Heart left ventricle (tissue), 16 donors: ENCODE data around the gene CD300LF. TPM values are rescaled to one million over a fixed set of nuclear protein-coding genes. Genes with fewer than 3 reads are reported as not detected.

Experiments
- ATAC-seq, 4 donors: fragments of 200-7000 bp; cut with Tn5 transposase; one replicate each; pipeline ENCODE4 v1.9.1; 2020 to 2022; ENCODE audit warnings: moderate library complexity in 4 of 4, mild to moderate bottlenecking in 3 of 4, moderate number of reproducible peaks in 1 of 4
- DNase-seq, 5 donors: peaks; one replicate each; pipeline ENCODE4 v3.0.0-alpha.2; 2020
- H3K27ac ChIP-seq, 12 donors: fragments of 200-600 bp; sonication (generic) in 4 of 12; one replicate each; pipeline versions ENCODE4 v1.5.0 to v1.8.0; 2016 to 2022; ENCODE audit warnings: mild to moderate bottlenecking in 2 of 12
- H3K27me3 ChIP-seq, 9 donors: fragments of 200-600 bp; sonication (generic) in 2 of 9; one replicate each; pipeline versions ENCODE4 v1.5.1 to v1.8.0; 2016 to 2022; ENCODE audit warnings: mild to moderate bottlenecking in 3 of 9
- H3K36me3 ChIP-seq, 9 donors: fragments of 200-600 bp; sonication (generic) in 2 of 9; one replicate each; pipeline versions ENCODE4 v1.5.0 to v1.8.0; 2018 to 2022; ENCODE audit warnings: mild to moderate bottlenecking in 2 of 9
- H3K4me1 ChIP-seq, 12 donors: fragments of 200-600 bp; sonication (generic) in 4 of 12; one replicate each; pipeline versions ENCODE4 v1.5.0 to v1.8.0; 2016 to 2022; ENCODE audit warnings: mild to moderate bottlenecking in 3 of 12
- H3K4me3 ChIP-seq, 12 donors: fragments of 200-600 bp; sonication (generic) in 4 of 12; one replicate each; pipeline versions ENCODE4 v1.5.0 to v1.8.0; 2017 to 2022; ENCODE audit warnings: mild to moderate bottlenecking in 9 of 12, moderate library complexity in 4 of 12
- H3K9me3 ChIP-seq, 12 donors: fragments of 200-600 bp; sonication (generic) in 4 of 12; one replicate each; pipeline versions ENCODE4 v1.5.0 to v1.8.0; 2016 to 2022; ENCODE audit warnings: mild to moderate bottlenecking in 1 of 12
- POLR2A ChIP-seq, 2 donors: fragments of 450-650 bp; IDR thresholded peaks; one replicate each; pipeline ENCODE4 v1.6.1; 2017; ENCODE audit warnings: antibody characterized with exemption in 2 of 2, mild to moderate bottlenecking in 2 of 2, moderate library complexity in 2 of 2
- WGBS, 4 donors: extraction: QIAGEN DNeasy Blood & Tissue Kit in 2 of 4; methylation state at CpG; one replicate each; pipeline versions ENCODE4 v1.1.5 to v1.1.7; 2013 to 2018; 5-methylcytosine and 5-hydroxymethylcytosine counted together
- intact Hi-C, 10 donors: fragments of 100-400 bp; cut with DNase I; formaldehyde crosslinking; loops; one replicate each; pipeline versions ENCODE4 v1.11.1 to v1.14.2; 2022
- polyA plus RNA-seq, 2 donors: library from polyadenylated mRNA; stranded (reverse); fragments of 200-250 nt; gene quantifications; one replicate each; pipeline ENCODE4 v1.2.3, GENCODE V29; 2013
- total RNA-seq, 9 donors: library from RNA; depleted of rRNA in 2 of 9; stranded (reverse); fragments of >200 nt in 2 of 9; fragmentation: NEBNext Ultra II Directional in 3 of 9; extraction: Animal tissue kit (Norgen Biotek cat#: 25700) in 3 of 9; gene quantifications; one replicate each; pipeline versions ENCODE4 v1.1.0 to v1.2.4, GENCODE V29; 2016 to 2023
- TF ChIP-seq, protein P1 (sequence below), 12 donors: fragments of 200-600 bp; sonication (generic) in 4 of 12; IDR thresholded peaks; one replicate each; pipeline versions ENCODE4 v1.5.0 to v1.8.0; 2018 to 2022; ENCODE audit warnings: antibody characterized with exemption in 12 of 12, mild to moderate bottlenecking in 5 of 12
- donor health status: ischemic (EF 13 %, LVEDD 7.1; RV severe dilation, severe dysfunction).
- donor health status: healthy with polysubstance abuse.
- donor health status: DM: no; HTN: yes; CAD: no.
- donor health status: DM: no; HTN: no; CAD: no.
- donor health status: ischemic (EF 25% LVEDD 6.9; RV normal size, moderate dysfunction).
- donor health status: ischemic (EF 25% LVEDD 5.7; RV mildly dilated, moderate dysfunction).
- donor health status: healthy.
- donor health status: DM: yes; HTN: yes; CAD: no.
- donor health status: ischemic (EF 35%, LVEDD 5.7; RV mildly dilated, moderate dysfunction).
- donor health status: nonischemic (EF 11% LVEDD 7.7; RV severe dilation, severe dysfunction).
- donor health status: DM: yes; HTN: yes; CAD: no.
- donor health status: PGD.
- donor health status: ischemic (EF 29% LVEDD 5.4; RV normal size, mild dysfunction).
- donor health status: nonischemic (EF 23%, LVEDD 6.1; RV moderate dilation, normal function).

CD300LF gene
- total and polyA plus RNA-seq, 11 donors, result 0.15 to 7.0 (median 0.42) TPM; not detected in 2

DNA sequence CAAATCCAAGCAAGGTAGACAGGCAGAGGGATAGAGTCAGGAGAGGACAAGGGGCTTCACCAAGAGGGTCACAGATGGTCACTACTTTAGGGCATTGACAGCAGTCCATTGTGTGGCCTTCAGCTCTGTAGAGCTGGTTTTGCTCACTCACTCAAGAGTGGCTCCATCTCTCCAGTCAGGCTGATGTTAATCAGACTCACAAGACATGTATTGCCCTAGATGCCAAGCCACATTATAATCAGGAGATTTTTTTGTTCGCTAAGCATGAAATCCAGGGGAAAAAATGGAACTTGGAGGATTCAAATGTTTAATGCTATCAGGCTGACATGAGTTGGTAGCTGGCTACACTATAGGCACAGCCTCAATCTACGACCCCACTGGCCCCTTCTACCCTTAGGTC, 32.5 kb downstream of the CD300LF start:
- TF ChIP-seq POLR2A (IDR thresholded peaks at IDR 0.05), result no peak
- TF ChIP-seq, protein P1, sequence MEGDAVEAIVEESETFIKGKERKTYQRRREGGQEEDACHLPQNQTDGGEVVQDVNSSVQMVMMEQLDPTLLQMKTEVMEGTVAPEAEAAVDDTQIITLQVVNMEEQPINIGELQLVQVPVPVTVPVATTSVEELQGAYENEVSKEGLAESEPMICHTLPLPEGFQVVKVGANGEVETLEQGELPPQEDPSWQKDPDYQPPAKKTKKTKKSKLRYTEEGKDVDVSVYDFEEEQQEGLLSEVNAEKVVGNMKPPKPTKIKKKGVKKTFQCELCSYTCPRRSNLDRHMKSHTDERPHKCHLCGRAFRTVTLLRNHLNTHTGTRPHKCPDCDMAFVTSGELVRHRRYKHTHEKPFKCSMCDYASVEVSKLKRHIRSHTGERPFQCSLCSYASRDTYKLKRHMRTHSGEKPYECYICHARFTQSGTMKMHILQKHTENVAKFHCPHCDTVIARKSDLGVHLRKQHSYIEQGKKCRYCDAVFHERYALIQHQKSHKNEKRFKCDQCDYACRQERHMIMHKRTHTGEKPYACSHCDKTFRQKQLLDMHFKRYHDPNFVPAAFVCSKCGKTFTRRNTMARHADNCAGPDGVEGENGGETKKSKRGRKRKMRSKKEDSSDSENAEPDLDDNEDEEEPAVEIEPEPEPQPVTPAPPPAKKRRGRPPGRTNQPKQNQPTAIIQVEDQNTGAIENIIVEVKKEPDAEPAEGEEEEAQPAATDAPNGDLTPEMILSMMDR (IDR thresholded peaks at IDR 0.05), result no peak
- peaks cover 0 to 14% (median 0%) of the 10 kb centered on the region in 9 donors for H3K27me3 ChIP-seq
- WGBS, 4 donors, result 73 to 92% (median 77%) methylated on average over 2 of the region's 2 CpGs
- H3K4me3 ChIP-seq, result no peak overlapping the region
- H3K9me3 ChIP-seq, result no peaks in the 10 kb centered on the region
- no peak overlapping the region for H3K27ac ChIP-seq
- no peak for DNase-seq
- ATAC-seq, result no peak
- intact Hi-C loops, result no loop called here
- no peaks in the 10 kb centered on the region for H3K36me3 ChIP-seq
- H3K4me1 ChIP-seq, result peaks cover 0 to 29% (median 10%) of the 10 kb centered on the region in 12 donors

DNA sequence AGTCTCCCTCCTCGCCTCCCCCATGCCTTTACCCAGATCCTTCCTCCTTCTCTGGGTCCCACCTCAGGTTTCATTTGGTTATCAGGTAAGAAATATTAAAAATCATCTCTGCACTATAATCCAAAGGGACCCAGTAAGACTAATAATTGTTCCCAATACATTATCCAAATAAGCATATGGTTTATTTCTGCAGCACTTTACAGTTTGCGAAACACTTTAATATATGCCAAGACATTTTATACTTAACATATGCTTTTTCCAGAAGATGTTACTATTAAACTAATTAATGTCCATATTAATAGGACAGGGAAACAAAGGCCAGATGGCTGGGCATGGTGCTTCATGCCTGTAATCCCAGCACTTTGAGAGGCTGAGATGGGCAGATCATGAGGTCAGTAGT, 33.3 kb downstream of the CD300LF start:
- H3K27me3 ChIP-seq, result peaks cover 0 to 14% (median 0%) of the 10 kb centered on the region in 9 donors
- ATAC-seq, result no peak
- no peak for TF ChIP-seq POLR2A (IDR thresholded peaks at IDR 0.05)
- TF ChIP-seq, protein P1 (IDR thresholded peaks at IDR 0.05), result no peak
- H3K36me3 ChIP-seq, result no peaks in the 10 kb centered on the region
- peaks cover 0 to 29% (median 10%) of the 10 kb centered on the region in 12 donors for H3K4me1 ChIP-seq
- H3K9me3 ChIP-seq, result no peaks in the 10 kb centered on the region
- WGBS, 4 donors, result 92 to 94% (median 93%) methylated on average over 2 of the region's 2 CpGs
- intact Hi-C loops, result no loop called here
- no peak for DNase-seq
- no peak overlapping the region for H3K27ac ChIP-seq
- no peak overlapping the region for H3K4me3 ChIP-seq

DNA sequence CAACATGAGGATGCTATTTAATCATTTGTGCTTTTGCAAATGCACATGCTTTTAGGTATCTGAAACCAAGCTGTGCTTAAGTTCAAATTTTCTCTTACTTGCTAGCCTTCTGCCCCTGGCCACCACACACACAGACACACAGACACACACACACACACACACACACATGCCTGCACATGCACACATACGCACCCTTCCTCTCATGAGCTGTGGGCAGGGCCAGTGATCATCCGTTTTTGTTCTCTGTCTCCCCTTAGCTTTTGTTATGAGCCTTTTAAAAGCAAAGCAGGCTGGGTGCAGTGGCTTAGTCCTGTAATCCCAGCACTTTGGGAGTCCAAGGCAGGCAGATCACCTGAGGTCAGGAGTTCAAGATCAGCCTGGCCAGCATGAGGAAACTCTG, 34.2 kb downstream of the CD300LF start:
- intact Hi-C loops, result no loop called here
- Histone ChIP-seq H3K27ac (peak overlapping the region in 3 of 12 donors; percentile 26 to 52 (median 37)), H3K27me3 (peaks cover 0 to 18% (median 0%) of the 10 kb centered on the region in 9 donors), H3K4me3 (no peak overlapping the region), H3K4me1 (peaks cover 0 to 29% (median 10%) of the 10 kb centered on the region in 12 donors), H3K9me3 (no peaks in the 10 kb centered on the region), H3K36me3 (no peaks in the 10 kb centered on the region)
- WGBS, 4 donors, result 20 to 40% (median 29%) methylated on average over 2 of the region's 2 CpGs
- TF ChIP-seq, protein P1 (IDR thresholded peaks at IDR 0.05), result no peak
- no peak for TF ChIP-seq POLR2A (IDR thresholded peaks at IDR 0.05)
- DNase-seq (no peak), ATAC-seq (no peak)

DNA sequence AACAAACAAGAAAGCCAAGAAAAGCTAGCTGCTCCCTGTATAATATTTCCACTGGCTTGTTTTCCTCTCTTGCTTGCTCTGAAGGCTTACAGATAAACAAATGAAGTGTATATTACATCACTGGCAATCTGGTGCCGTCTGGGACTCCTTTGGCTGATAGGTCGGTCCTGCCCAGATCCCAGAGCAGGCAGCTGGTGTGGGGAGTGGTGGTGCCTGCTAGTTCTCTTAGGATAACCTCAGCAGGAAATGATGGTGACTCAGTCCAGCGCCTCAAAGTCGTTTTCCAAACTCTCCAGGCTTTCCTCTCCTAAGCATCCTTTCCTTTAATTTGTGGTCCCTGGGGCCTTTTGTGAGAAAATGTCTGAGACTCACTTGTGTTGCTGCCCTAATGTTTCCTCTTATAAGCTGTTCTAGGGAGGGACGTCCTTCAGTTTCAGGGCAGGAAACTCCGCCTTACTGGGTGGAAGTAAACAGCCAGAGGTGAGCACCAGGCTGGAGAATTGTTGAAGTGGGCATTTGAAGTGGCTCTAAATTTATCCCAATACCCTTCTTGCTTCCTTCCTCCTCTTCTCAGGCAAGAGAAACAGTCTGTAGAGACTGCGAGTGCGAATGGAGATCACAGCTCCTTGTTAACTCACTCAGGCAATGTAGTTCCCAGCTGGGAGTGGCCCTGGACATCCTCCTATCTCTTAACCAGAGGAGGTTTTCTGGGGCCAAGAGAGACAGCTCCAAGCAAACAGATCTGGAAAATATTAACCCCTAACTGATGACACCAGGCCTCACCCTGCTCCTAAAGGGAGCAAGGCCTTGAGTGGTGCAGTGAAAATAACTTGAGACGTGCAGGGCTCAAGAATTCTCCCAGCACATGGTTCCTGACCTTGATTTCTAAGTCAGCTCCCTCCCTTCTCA, 34.9 kb downstream of the CD300LF start:
- peaks cover 0 to 15% (median 0%) of the 10 kb centered on the region in 9 donors for H3K27me3 ChIP-seq

More for the DNA sequence above, 34.9 kb downstream of the CD300LF start:
- intact Hi-C loops, result no loop called here
- DNase-seq (peak in 4 of 5 donors; percentile 24 to 72 (median 50)), ATAC-seq (peak in 3 of 4 donors; percentile 92 to 97 (median 92))
- no peaks in the 10 kb centered on the region for H3K36me3 ChIP-seq
- H3K27ac ChIP-seq, result peak overlapping the region in 8 of 12 donors; percentile 2 to 69 (median 42)
- H3K9me3 ChIP-seq, result no peaks in the 10 kb centered on the region
- WGBS, 4 donors, result 9 to 17% (median 15%) methylated on average over 9 of the region's 9 CpGs
- no peak overlapping the region for H3K4me3 ChIP-seq
- H3K4me1 ChIP-seq, result peaks cover 0 to 22% (median 10%) of the 10 kb centered on the region in 12 donors
- no peak for TF ChIP-seq POLR2A (IDR thresholded peaks at IDR 0.05)
- TF ChIP-seq, protein P1 (IDR thresholded peaks at IDR 0.05), result no peak
